Smooth muscle cell (in vitro differentiated cells): ENCODE data around the gene MINAR1. TPM values are rescaled to one million over a fixed set of nuclear protein-coding genes. Genes with fewer than 3 reads are reported as not detected.

Source experiments
- DNase-seq: peaks from one replicate; lab custom pipeline; 2025; ENCODE audit not compliant: unreplicated experiment; lab: John Stamatoyannopoulos, UW
- H2AFZ ChIP-seq: fragments of 200-600 bp; sonication (generic); 2 replicates; pipeline ENCODE4 v1.6.0; 2016; ENCODE audit warnings: antibody characterized with exemption, low read depth, mild to moderate bottlenecking
- H3F3A ChIP-seq: fragments of 200-600 bp; sonication (generic); 2 replicates; pipeline ENCODE4 v1.6.0; 2017; ENCODE audit warnings: antibody characterized with exemption, low read depth
- H3K27ac ChIP-seq: fragments of 200-600 bp; sonication (generic); 2 replicates; pipeline ENCODE4 v1.5.1; 2016; ENCODE audit warnings: low read depth, mild to moderate bottlenecking
- H3K27me3 ChIP-seq: fragments of 200-600 bp; sonication (generic); 2 replicates; pipeline ENCODE4 v1.6.1; 2016; ENCODE audit warnings: low read depth, mild to moderate bottlenecking
- H3K36me3 ChIP-seq: fragments of 200-600 bp; sonication (generic); 2 replicates; pipeline ENCODE4 v1.5.1; 2016; ENCODE audit warnings: low read depth
- H3K4me1 ChIP-seq: fragments of 200-600 bp; sonication (generic); 2 replicates; pipeline ENCODE4 v1.5.1; 2016; ENCODE audit warnings: low read depth
- H3K4me2 ChIP-seq: fragments of 200-600 bp; sonication (generic); 2 replicates; pipeline ENCODE4 v1.6.0; 2016; ENCODE audit warnings: mild to moderate bottlenecking
- H3K4me3 ChIP-seq: fragments of 200-600 bp; sonication (generic); 2 replicates; pipeline ENCODE4 v1.5.1; 2016; ENCODE audit warnings: mild to moderate bottlenecking
- H3K79me2 ChIP-seq: fragments of 200-600 bp; sonication (generic); 2 replicates; pipeline ENCODE4 v1.6.0; 2016; ENCODE audit warnings: low read depth, mild to moderate bottlenecking
- H3K9ac ChIP-seq: fragments of 200-600 bp; sonication (generic); 2 replicates; pipeline ENCODE4 v1.6.0; 2016; ENCODE audit warnings: low read depth
- H3K9me3 ChIP-seq: fragments of 200-600 bp; sonication (generic); replicated peaks from 2 replicates; pipeline ENCODE4 v1.5.1; 2016; ENCODE audit warnings: low read depth
- H4K20me1 ChIP-seq: fragments of 200-600 bp; sonication (generic); 2 replicates; pipeline ENCODE4 v1.6.0; 2016; ENCODE audit warnings: low read depth
- CTCF ChIP-seq: fragments of 200-600 bp; sonication (generic); IDR thresholded peaks from 2 replicates; pipeline ENCODE4 v1.5.1; 2017; ENCODE audit warnings: borderline replicate concordance, mild to moderate bottlenecking, antibody characterized with exemption; ENCODE audit not compliant: insufficient read depth, poor library complexity, severe bottlenecking
- WGBS: methylation state at CpG from one replicate; pipeline ENCODE4 v1.1.7; 2016; ENCODE audit warnings: low lambda C conversion rate; 5-methylcytosine and 5-hydroxymethylcytosine counted together
- polyA plus RNA-seq: library from polyadenylated mRNA; unstranded; fragments of >200 nt; fragmentation: Nextera tagmentation; extraction: Ambion mirVana; gene quantifications from 2 replicates; pipeline ENCODE4 v1.2.1, GENCODE V29; 2016
- total RNA-seq: library from RNA; depleted of rRNA; stranded (reverse); fragments of >200 nt; gene quantifications from 2 replicates; pipeline ENCODE4 v1.2.3, GENCODE V29; 2014

Gene MINAR1, protein sequence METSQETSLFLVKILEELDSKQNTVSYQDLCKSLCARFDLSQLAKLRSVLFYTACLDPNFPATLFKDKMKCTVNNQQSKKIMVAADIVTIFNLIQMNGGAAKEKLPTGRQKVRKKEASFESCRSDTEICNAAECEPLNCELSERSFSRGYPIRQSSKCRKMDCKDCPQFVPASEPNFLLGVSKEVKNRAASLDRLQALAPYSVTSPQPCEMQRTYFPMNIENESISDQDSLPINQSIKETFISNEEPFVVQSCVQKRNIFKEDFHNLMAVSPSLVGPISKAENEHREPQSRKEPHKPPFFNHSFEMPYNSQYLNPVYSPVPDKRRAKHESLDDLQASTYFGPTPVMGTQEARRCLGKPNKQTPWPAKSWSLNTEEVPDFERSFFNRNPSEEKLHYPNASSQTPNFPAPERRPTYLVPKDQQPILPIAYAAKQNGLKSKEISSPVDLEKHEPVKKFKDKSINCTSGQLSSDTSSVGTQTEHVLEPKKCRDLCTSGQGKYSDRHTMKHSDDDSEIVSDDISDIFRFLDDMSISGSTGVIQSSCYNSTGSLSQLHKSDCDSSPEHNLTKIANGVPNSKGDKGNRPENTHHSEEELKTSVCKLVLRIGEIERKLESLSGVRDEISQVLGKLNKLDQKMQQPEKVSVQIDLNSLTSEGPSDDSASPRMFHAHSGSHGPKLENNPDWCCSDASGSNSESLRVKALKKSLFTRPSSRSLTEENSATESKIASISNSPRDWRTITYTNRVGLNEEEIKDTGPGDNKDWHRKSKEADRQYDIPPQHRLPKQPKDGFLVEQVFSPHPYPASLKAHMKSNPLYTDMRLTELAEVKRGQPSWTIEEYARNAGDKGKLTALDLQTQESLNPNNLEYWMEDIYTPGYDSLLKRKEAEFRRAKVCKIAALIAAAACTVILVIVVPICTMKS
- total RNA-seq = 21.3 and 26.7 TPM in 2 replicates
- 0.98 and 4.9 TPM in 2 replicates for polyA plus RNA-seq

GRCh38 chr15:79431636-79432344 lies at the start of gene MINAR1:
Gene MINAR1, plus strand, starts transcription at chr15:79432336. Its CDS starts 23,812 bp downstream, at chr15:79456148.
- Histone ChIP-seq H3F3A (peaks cover 9% of the 10 kb centered on the region), H3K36me3 (no peaks in the 10 kb centered on the region), H2AFZ (peak within 1 kb of the TSS; percentile 68), H3K4me3 (peak within 1 kb of the TSS; percentile 68), H3K27ac (peak within 1 kb of the TSS; percentile 50), H3K4me1 (peaks cover 20% of the 10 kb centered on the region), H3K9ac (peak within 1 kb of the TSS; percentile 74), H4K20me1 (peaks cover 35% of the 10 kb centered on the region), H3K27me3 (peaks cover 8% of the 10 kb centered on the region), H3K4me2 (peak within 1 kb of the TSS; percentile 94), H3K79me2 (peaks cover 28% of the 10 kb centered on the region), H3K9me3 (no peaks in the 10 kb centered on the region)
- WGBS = 2% methylated on average over 53 of the region's 84 CpGs
- DNase-seq = peak; percentile 31
- TF ChIP-seq CTCF = peak; percentile 45

- H3K4me3 ChIP-seq = no peak overlapping the region
- H3K36me3 ChIP-seq = no peaks in the 10 kb centered on the region
- WGBS = 30% methylated on average over 4 of the region's 4 CpGs
- H3K9ac ChIP-seq = no peak overlapping the region
- DNase-seq = no peak
- TF ChIP-seq CTCF = no peak
- no peaks in the 10 kb centered on the region for H4K20me1 ChIP-seq
- H3K27ac ChIP-seq = peak overlapping the region; percentile 82
- H3K79me2 ChIP-seq = peaks cover 32% of the 10 kb centered on the region
- no peaks in the 10 kb centered on the region for H3K27me3 ChIP-seq
- peaks cover 4% of the 10 kb centered on the region for H3K4me1 ChIP-seq
- H3K4me2 ChIP-seq = peak overlapping the region; percentile 75
- H2AFZ ChIP-seq = no peak overlapping the region
- no peaks in the 10 kb centered on the region for H3K9me3 ChIP-seq
- no peaks in the 10 kb centered on the region for H3F3A ChIP-seq
These were observed 37.9 kb upstream of the MINAR1 start for GRCh38 chr15:79394231-79394630.

DNA sequence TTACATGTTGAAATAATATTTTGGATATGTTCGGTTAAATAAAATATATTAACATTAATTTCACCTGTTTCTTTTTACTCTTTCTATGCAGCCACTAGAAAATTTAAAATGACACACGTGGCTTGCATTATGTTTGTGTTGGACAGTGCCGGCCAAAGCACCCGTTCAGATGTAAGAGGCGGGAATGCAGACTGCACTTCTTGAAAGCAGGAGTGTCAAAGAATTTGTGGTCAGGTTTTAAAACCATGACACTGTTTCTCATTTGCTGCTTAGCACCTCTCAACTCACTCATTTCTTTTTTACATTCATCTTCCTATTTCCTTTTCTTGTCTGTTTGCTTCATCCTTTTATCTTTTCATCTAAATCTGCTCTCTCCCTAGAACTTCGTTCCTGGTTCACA lies 35.3 kb upstream of the MINAR1 start:
- H3K79me2 ChIP-seq = peaks cover 24% of the 10 kb centered on the region
- no peaks in the 10 kb centered on the region for H3K36me3 ChIP-seq
- H3K4me3 ChIP-seq = no peak overlapping the region
- no peak for DNase-seq
- H3K9ac ChIP-seq = no peak overlapping the region
- no peak overlapping the region for H2AFZ ChIP-seq
- no peak for TF ChIP-seq CTCF
- no peak overlapping the region for H3K27ac ChIP-seq
- H3F3A ChIP-seq = no peaks in the 10 kb centered on the region
- no peaks in the 10 kb centered on the region for H3K9me3 ChIP-seq
- H4K20me1 ChIP-seq = no peaks in the 10 kb centered on the region
- no peaks in the 10 kb centered on the region for H3K27me3 ChIP-seq
- peaks cover 4% of the 10 kb centered on the region for H3K4me1 ChIP-seq
- 43% methylated on average over 6 of the region's 6 CpGs for WGBS
- H3K4me2 ChIP-seq = no peak overlapping the region
